Inflammatory macrophage treated with lipopolysaccharide for 1 hour (primary cell): ENCODE data around the gene PPIL6.

ENCODE experiments used
- DNase-seq, 2 donors: peaks; one replicate each; pipeline ENCODE4 v3.0.0-alpha.2; 2020 to 2022

Gene PPIL6

GRCh38 chr6:109440331-109441068 is at the start of gene PPIL6, which contains the start of gene SMPD2:
Gene PPIL6, minus strand, starts transcription at chr6:109440628. Its CDS starts 38 bp downstream, at chr6:109440590.
Gene SMPD2, plus strand, starts transcription at chr6:109440724. Its CDS starts 398 bp downstream, at chr6:109441122.
- peak; percentile 86 to 88 for DNase-seq

GRCh38 chr6:109488001-109488400 is 47.6 kb upstream of the PPIL6 start:
- no peak for DNase-seq

GRCh38 chr6:109486068-109486467 is 45.6 kb upstream of the PPIL6 start:
- no peak for DNase-seq

DNA sequence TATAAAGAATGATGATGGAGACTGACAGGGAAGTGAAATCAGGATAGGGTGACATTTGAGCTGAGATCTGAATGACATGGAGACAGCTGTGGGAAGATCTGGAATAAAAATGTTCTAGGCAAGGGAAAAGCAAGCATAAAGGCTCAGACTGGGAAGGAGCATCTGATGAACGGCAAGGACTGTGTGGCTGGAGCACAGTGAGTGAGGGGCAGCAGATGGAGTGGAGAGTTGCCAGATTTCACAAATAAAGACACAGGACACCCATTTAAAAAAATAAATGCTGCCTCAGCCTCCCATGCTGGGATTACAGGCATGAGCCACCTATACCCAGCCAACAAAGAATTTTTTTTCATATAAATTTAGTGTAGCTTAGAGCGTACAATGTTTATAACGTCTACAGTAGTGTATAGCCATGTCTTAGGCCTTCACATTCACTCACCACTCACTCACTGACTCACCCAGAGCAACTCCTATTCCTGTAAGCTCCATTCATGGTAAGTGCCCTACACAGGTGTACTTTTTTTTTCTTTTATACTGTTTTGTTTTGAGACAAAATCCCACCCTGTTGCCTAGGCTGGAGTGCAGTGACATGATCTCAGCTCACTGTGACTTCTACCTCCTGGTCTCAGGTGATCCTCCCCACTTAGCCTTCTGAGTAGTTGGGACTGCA is 45.0 kb upstream of the PPIL6 start:
- DNase-seq = no peak

- DNase-seq = no peak
Observed at GRCh38 chr6:109484122-109484521, 43.7 kb upstream of the PPIL6 start.

GRCh38 chr6:109483735-109484057 is 43.3 kb upstream of the PPIL6 start:
- DNase-seq = peak in 1 of 2 donors; percentile 6

DNA sequence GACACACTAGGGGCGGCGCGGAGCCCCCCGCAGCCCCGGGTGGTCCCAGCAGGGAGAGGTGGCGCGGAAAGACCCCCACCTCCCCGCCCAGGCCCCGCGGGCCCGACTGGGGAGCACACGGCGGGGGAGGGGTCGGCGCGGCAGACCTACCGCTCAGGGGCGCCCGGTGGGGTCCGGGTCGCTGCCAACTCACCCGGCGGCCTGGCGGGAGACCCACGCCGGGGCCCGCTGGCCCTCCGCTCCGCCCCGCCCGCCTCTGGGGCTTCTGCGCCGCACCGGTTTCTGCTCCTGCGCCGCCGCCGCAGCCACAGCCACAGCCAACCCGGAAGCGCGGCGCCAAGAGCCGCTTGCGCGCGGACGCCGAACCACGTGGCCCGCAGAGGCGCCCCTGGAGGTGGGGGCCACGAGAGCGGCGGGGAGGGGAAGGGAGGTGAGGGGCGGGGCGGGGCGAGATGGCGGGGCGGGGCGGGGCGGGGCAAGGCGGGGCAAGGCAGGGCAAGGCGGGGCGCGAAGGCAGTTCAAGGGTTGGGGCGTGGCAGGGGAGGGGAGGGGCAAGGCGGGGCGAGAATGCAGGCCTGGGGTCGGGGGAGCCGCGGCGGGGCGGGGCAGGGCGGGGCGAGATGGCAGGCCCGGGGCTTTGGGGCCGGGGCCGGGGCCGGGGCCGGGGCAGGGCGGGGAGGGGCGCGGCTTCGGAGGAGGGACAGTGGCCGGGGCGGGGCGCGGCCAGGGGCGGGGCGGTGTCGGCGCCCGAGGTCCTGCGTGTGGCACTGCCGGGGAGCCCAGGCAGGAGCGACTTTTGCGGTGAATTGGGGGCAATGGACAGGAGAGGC is 42.7 kb upstream of the PPIL6 start, which contains the start of gene ZBTB24:
TSS of gene ZBTB24 (minus strand) at position 315 of the 830 bp plus-strand sequence. CDS start 1,193 bp downstream, outside the sequence.
- peak; percentile 85 to 90 for DNase-seq

GRCh38 chr6:109480993-109481480 is 40.6 kb upstream of the PPIL6 start:
- no peak for DNase-seq

GRCh38 chr6:109478841-109479624 is 38.6 kb upstream of the PPIL6 start:
- no peak for DNase-seq

- no peak for DNase-seq
Observed at GRCh38 chr6:109478222-109478805, 37.9 kb upstream of the PPIL6 start.

DNA sequence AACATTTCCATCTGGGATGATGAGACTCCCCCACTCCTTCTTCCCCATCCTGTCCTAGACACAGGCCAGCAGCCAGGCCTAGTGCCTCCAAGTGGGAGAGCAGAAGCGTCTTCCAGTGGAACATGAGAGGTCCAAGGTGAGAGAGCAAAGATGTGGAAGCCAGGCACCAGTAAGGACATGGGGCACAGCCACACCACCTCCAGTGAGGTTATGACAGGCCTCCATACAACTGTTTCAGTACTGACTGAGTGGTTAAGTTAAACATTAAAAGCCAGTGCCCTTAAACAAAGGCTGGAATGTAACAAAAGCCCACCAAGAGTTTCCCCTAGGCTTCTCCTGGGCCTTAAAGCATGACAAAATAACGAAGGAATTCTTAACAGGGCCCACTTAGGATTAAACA is 37.3 kb upstream of the PPIL6 start:
- DNase-seq = no peak

DNA sequence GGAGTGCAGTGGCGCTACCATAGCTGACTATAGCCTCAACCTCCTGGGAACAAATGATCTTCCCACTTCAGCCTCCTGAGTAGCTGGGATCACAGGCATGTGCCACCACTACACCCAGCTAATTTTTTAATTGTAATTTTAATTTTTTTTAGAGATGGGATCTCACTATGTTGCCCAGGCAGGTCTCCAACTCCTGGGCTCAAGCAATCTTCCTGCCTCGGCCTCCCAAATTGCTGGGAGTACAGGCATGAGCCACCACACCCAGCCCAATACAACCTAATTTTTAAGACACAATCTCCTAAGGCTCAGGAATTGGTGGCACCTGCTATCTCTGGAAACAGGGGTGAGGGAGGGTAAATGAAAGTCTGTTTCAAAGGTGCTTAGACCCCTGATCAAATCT is 36.8 kb upstream of the PPIL6 start:
- no peak for DNase-seq

- DNase-seq = no peak
Observed at GRCh38 chr6:109475625-109476024, 35.2 kb upstream of the PPIL6 start.

DNA sequence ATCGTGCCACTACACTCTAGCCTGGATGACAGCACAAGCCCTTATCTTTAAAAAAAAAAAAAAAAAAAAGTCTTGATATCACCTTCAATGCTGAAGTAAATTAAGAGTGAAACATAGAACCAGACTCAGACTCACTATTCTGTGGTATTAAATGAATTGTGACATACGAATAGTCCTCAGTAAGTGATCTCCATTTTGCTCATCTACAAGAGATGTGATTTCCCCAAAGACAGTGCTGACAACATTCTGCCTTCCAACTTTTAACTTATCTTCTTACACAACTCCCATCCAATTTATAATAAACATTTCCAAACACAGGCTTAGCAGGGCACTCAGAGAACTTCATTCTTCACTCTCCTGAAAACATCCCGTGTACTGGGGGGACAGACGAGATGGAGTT is 34.6 kb upstream of the PPIL6 start:
- no peak for DNase-seq

GRCh38 chr6:109473120-109473519 is 32.7 kb upstream of the PPIL6 start:
- DNase-seq = no peak

- no peak for DNase-seq
Observed at GRCh38 chr6:109472132-109472995, 31.9 kb upstream of the PPIL6 start.

DNA sequence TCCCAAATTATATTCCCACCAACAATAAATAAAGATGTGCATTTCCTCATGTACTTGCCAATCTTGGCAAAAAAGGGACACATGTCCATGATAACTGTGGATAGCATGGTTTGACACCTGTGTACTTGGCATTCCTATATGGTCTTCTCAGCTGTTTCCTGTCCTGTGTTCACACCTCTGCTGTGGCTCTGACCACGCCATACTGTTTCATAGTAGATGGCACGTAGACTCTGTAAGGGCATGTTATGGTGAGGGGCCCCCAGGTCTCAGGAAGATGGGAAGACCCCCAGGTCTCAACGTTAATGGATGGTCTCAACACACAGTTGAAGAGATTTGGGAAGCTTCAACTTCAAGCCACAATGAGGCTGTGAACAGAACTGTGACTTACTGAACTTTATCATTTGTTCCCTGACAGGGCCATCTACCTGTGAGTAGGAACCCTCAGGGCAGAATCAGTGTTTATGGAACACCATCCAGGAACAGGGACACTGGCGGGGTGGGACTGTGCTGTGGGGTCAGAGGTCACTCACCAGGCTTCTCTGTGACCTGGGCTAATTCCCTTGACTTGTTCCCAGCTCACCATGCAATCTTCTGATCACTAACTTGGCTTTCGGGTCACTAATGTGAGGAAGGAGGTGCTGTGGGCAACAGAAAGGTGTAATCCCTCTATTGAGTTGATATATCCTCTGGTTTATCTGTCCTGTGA is 30.8 kb upstream of the PPIL6 start:
- DNase-seq = no peak

DNA sequence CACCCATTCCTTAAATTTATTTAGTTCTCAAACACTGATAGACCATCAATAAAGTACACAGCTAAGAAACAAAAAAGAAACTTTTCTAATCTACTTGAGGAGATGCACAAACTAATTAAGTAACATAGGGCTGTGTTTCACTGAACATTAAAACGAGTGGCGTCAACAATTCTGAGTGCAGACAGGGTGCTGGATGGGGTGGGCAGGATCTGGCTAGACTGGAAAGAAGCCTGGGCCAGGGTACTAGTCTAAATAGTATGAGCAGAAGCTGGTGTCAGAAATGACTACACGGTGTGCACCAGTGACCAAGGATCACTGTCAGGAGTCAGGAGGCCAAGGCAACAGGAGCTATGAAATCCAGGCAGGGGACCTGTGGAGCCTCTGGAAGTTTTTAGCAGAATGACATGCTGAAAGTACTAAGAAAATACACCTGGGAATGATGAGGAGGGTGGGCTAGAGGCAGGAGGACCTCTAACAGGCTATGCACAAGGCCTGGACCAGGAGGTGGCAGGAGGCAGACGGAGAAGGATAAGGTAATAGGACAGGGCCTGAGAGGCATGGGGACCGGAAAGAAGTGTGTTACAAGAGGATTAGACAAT is 29.3 kb upstream of the PPIL6 start:
- no peak for DNase-seq

DNA sequence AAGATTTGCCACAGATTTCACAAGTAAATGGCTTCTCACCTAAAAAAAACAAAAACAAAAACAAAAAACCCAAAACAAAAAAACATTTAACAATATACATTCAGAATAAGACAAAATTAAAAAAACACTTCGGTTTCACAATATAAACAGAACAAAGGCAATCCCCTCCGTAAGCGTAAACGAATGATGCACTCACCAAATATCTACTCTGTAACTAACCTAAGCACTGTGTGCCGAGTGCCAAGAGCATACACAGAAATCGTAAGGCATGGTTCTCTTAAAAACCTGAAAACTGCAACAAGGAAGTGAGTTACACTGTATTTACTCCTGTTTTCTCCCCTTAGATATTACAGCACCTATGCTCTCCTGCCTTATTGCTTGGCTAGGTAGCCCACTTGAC is 27.3 kb upstream of the PPIL6 start:
- DNase-seq = no peak
